H1 (cell line): ENCODE results near the gene ITGB4. TPM values are rescaled to one million over a fixed set of nuclear protein-coding genes. Genes with fewer than 3 reads are reported as not detected.

Source experiments
- CBX8 ChIP-seq: fragments of 300-800, 300-1000 bp; sonication (generic); IDR thresholded peaks from 2 replicates; pipeline ENCODE4 v1.7.1; 2016; ENCODE audit warnings: low read depth, low read length, borderline replicate concordance
- CTCF ChIP-seq, 3 experiments: IDR thresholded peaks; 1 replicate in 2 of 3; 2 replicates in 1 of 3; pipeline versions ENCODE4 v1.5.1 to v1.6.1; 2011; ENCODE audit warnings: low read length in 3 of 3, mild to moderate bottlenecking in 3 of 3, inconsistent platforms in 2 of 3, low read depth in 1 of 3, moderate library complexity in 1 of 3; ENCODE audit not compliant: insufficient read depth in 1 of 3; ENCODE audit errors: control extremely low read depth in 1 of 3
- PHF8 ChIP-seq: fragments of 200-600 bp; sonication (generic); conservative IDR thresholded peaks from 2 replicates; pipeline ENCODE4 v1.7.1; 2012; ENCODE audit warnings: low read depth, mild to moderate bottlenecking, inconsistent platforms, low read length, moderate library complexity
- SP1 ChIP-seq: IDR thresholded peaks from 2 replicates; pipeline ENCODE4 v1.6.1; 2011; ENCODE audit warnings: low read depth, low read length
- TCF12 ChIP-seq: IDR thresholded peaks from 2 replicates; pipeline ENCODE4 v1.6.1; 2011; ENCODE audit warnings: low read depth, mild to moderate bottlenecking, low read length
- polyA plus RNA-seq, 7 experiments: library from polyadenylated mRNA; depleted of rRNA in 3 of 7; stranded (reverse) in 5 of 7; unstranded in 2 of 7; fragments of >200 nt in 5 of 7; fragments of 200-250 nt in 2 of 7; gene quantifications; 1 replicate in 5 of 7; 2 replicates in 1 of 7; 4 replicates in 1 of 7; pipeline versions ENCODE4 v1.2.1 to v1.2.3, GENCODE V29; 2011 to 2013; ENCODE audit warnings: missing spikeins in 2 of 7, mixed read lengths in 2 of 7
- total RNA-seq: library from RNA; stranded (reverse); fragmentation: NEBNext Ultra II Directional; extraction: Animal tissue kit (Norgen Biotek cat#: 25700); gene quantifications from 2 replicates; pipeline ENCODE4 v1.2.1, GENCODE V29; 2021

The ITGB4 gene
- total and polyA plus RNA-seq, 2 of the 8 experiments (the other 6 are each of a cell fraction or from before 2014, with no cell fraction given) = 5.2 to 5.6 TPM

GRCh38 chr17:75703191-75703590, 18.1 kb upstream of the ITGB4 start (continued):
- TF ChIP-seq PHF8 (no peak), TCF12 (no peak), CTCF (IDR thresholded peaks at IDR 0.05; ENCODE audit: control extremely low read depth in 1 of 3, insufficient read depth in 1 of 3, low read depth in 1 of 3, low read length in 3 of 3) (no peak), SP1 (no peak), CBX8 (no peak)
